GM19372 (cell line): Measurements from ENCODE around the gene MEX3D.

Experiments
- ATAC-seq: cut with Tn5 transposase; IDR thresholded peaks from one replicate; pipeline ENCODE4 v1.9.1; 2021; ENCODE audit warnings: mild to moderate bottlenecking, low read depth, moderate library complexity; ENCODE audit not compliant: unreplicated experiment

The MEX3D gene

GRCh38 chr19:1598777-1599459 lies 30.8 kb upstream of the MEX3D start:
- no peak for ATAC-seq

GRCh38 chr19:1593501-1593772 lies 25.3 kb upstream of the MEX3D start:
- no peak for ATAC-seq

DNA sequence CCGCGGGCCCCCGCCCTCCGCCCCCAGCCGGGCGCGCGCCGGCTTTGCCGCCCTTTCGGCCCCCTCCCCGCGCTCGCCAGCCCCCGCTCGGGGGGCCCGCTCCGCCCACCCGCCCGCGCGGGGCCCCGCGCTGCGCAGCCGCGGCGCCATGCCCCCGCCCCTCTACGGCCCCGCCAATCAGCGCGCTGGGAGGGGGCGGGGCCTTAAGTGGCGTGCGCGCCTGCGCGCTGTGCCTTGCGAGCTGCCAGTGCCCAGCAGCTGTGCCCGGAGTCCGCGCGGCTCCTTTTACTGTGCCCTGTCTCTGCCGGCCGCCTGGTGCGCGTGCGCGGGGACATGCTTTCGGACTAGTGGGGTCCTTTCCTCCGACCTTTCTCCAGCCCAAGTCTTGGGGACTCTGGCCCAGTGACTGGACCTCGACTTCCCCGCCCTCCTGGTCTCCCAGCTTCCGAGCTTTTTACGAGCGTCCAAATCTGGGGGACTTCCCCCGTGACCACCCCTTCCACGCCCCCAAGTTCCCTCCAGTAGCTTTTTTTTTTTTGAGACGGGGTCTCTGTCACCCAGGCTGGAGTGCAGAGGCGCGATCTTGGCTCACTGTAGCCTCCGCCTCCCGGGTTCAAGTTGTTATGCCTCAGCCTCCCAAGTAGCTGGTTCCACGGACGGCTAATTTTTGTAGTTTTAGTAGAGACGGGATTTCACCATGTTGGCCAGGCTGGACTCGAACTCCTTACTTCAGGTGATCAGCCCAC lies 24.8 kb upstream of the MEX3D start, which contains the start of gene MBD3:
Gene MBD3 (minus strand): TSS at position 111 of the 746 bp plus-strand sequence. CDS start 234 bp downstream, outside the sequence.
- peak; percentile 82 for ATAC-seq

DNA sequence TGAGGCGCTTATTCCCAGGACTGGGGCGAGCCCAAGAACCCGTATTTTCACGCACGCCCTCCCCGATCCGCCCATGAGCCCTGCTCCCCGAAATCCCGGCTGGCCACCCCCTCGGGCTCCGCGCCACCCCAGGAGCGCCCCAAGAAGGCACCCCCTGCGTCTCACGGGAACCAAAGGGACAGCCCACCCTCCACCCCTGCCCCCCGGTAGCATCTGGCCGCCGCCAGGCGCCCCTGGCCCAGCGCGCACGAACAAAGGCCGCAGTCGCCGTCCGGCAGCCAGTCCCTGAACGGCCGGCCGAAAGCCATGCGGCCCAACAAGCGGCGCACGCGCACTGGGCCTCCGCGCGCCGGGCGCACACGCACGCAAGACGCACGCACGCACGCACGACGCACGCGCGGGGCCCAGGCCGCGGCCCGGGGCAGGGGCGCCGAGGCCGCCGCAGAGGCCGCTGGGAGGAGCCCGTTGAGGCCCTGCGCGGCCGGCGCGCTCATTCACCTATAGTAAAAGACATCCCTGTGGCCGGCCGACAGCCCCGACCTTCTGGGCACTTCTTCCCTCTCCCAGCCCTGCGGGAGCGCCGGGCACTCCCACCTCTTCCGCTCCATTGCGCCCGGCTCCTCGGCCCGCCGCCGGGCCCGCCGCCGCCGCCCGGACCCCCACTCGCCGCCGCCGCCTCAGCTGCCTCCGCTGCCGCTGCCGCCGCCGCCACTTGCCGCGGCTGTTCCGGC lies 24.1 kb upstream of the MEX3D start:
- ATAC-seq, result peak; percentile 74

GRCh38 chr19:1591421-1592023 lies 23.4 kb upstream of the MEX3D start:
- ATAC-seq, result no peak

- no peak for ATAC-seq
Measured at GRCh38 chr19:1590641-1591397, 22.7 kb upstream of the MEX3D start.

GRCh38 chr19:1587872-1588271 lies 19.7 kb upstream of the MEX3D start:
- no peak for ATAC-seq

DNA sequence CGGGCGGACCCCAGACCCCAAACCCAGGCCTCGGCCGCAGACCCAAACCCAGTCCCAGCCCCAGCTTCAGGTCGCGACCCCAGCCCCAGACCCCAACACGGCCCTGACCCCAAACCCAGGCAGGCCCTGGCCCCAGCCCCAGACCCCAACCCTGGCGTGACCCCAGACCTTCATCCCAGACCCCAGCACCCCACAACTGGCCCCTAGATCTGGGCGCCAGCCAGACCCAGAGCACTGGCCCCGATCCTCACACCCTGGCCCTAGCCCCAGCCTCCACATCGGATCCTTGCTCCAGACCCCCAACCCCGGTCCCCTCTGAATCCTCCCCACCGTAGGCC lies 17.1 kb upstream of the MEX3D start:
- ATAC-seq, result no peak

DNA sequence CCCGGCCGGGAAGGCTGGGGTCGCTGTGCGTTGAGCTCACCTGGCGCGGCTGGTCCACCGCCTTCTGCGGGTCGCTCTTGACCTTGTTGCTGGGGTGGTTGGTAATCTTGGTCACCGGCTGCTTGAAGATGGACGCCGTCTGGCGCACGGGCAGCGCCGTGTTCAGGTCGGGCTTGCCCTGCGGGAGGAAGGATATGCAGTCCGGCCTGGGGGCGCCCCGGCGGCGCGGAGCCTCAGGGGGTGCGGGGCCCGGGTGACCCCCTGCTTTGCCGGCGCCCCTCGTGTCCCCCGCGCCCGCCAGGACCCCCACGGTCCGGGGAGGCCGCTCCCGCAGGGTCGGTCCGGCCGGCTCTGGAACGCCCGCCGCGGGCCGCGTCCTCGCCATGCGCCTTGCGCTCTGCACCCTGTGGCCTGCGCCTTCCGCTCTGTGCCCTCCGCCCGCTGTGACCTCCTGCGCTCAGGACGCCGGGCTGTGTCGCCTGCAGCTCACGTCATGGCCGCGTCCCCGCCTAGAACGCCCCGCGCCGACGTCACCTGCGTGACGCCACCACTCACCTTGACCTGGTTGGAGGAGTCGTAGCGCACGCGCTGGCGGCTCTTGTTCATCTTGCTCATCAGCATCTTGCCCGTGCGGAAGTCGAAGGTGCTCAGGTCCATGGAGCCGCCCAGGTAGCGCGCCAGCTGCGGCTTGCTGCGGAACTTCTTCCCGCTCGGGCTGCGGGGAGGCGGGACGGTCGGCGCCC lies 16.5 kb upstream of the MEX3D start:
- ATAC-seq, result no peak

GRCh38 chr19:1582201-1582600 lies 14.1 kb upstream of the MEX3D start:
- ATAC-seq, result no peak

- ATAC-seq, result no peak
Measured at GRCh38 chr19:1580957-1581356, 12.8 kb upstream of the MEX3D start.

GRCh38 chr19:1580382-1580781 lies 12.3 kb upstream of the MEX3D start:
- no peak for ATAC-seq

GRCh38 chr19:1579222-1579621 lies 11.1 kb upstream of the MEX3D start:
- ATAC-seq, result no peak

DNA sequence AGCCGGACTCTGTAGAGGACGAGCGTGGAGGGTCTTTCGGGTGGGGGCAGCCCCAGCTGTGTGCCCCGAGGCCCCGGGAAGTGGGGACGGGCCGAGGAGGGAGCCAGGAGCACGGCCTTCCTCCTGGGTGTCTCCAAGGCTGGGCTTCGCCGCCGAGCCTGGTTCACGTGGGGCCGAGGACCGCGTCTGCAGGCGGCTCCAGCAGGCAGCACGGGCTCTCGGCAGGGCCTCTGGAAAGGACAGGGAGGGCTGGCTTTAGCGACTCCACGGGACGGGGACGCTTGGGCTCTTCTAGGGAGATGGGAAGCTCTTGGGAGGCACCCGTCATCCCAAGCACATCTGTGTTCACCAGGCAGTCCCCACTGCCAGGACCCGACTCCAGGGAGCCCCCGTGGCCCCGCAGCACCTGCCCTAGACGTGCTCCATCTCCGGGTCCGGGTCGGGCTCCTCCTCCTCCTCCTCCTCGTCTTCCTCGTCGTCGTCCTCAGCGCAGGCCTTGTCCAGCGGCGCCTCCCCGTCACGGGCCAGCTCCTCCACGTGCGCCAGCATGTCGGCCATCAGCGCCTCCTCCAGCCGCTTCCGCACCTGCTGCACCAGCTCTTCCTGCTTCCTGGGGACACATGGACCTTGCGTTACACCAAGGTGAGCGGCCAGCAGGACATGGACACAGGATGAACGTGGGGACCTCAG lies 9.9 kb upstream of the MEX3D start:
- ATAC-seq, result no peak

- ATAC-seq, result no peak
Measured at GRCh38 chr19:1577090-1577928, 9.2 kb upstream of the MEX3D start.

- no peak for ATAC-seq
Measured at GRCh38 chr19:1576242-1577089, 8.3 kb upstream of the MEX3D start.
